Trophoblast cell (in vitro differentiated cells and primary cell): ENCODE data around the gene PACS1.

Experiments
- DNase-seq, 2 donors: peaks; one replicate each; pipeline ENCODE4 v3.0.0-alpha.2; 2016
- H2AFZ ChIP-seq: 2 replicates; pipeline ENCODE4 v1.6.1; 2013; ENCODE audit warnings: low read length, moderate library complexity, mild to moderate bottlenecking; ENCODE audit not compliant: insufficient read depth, poor library complexity
- H2AK5ac ChIP-seq: 2 replicates; pipeline ENCODE4 v1.6.1; 2013; ENCODE audit warnings: mild to moderate bottlenecking, low read length
- H2BK120ac ChIP-seq: 2 replicates; pipeline ENCODE4 v1.6.1; 2013; ENCODE audit warnings: low read length, mild to moderate bottlenecking, moderate library complexity; ENCODE audit not compliant: insufficient read depth, poor library complexity
- H2BK12ac ChIP-seq: 2 replicates; pipeline ENCODE4 v1.6.1; 2013; ENCODE audit warnings: mild to moderate bottlenecking, low read length, moderate library complexity
- H2BK5ac ChIP-seq: 2 replicates; pipeline ENCODE4 v1.6.1; 2013; ENCODE audit warnings: low read length, low read depth, moderate library complexity, mild to moderate bottlenecking; ENCODE audit not compliant: poor library complexity
- H3K14ac ChIP-seq: 2 replicates; pipeline ENCODE4 v1.6.1; 2013; ENCODE audit warnings: mild to moderate bottlenecking, low read length
- H3K18ac ChIP-seq: 2 replicates; pipeline ENCODE4 v1.6.1; 2013; ENCODE audit warnings: mild to moderate bottlenecking, low read length
- H3K23ac ChIP-seq: 2 replicates; pipeline ENCODE4 v1.6.1; 2013; ENCODE audit warnings: low read length
- H3K27ac ChIP-seq: 2 replicates; pipeline ENCODE4 v1.5.1; 2013; ENCODE audit warnings: low read depth, mild to moderate bottlenecking, inconsistent platforms, low read length, moderate library complexity
- H3K27me3 ChIP-seq: 2 replicates; pipeline ENCODE4 v1.6.1; 2013; ENCODE audit warnings: inconsistent platforms, mild to moderate bottlenecking, low read length, moderate library complexity; ENCODE audit not compliant: insufficient read depth
- H3K36me3 ChIP-seq, 2 experiments: 1 replicate in 1 of 2; 2 replicates in 1 of 2; pipeline ENCODE4 v1.6.1; 2013; ENCODE audit warnings: low read length in 2 of 2, mild to moderate bottlenecking in 2 of 2, moderate library complexity in 1 of 2; ENCODE audit not compliant: insufficient read depth in 2 of 2, control insufficient read depth in 1 of 2
- H3K4ac ChIP-seq: 2 replicates; pipeline ENCODE4 v1.6.1; 2013; ENCODE audit warnings: low read depth, mild to moderate bottlenecking, low read length, moderate library complexity
- H3K4me1 ChIP-seq, 2 experiments: 1 replicate in 1 of 2; 2 replicates in 1 of 2; pipeline ENCODE4 v1.6.1; 2013; ENCODE audit warnings: low read length in 2 of 2, mild to moderate bottlenecking in 2 of 2, moderate library complexity in 1 of 2; ENCODE audit not compliant: insufficient read depth in 2 of 2, control insufficient read depth in 1 of 2
- H3K4me2 ChIP-seq: 2 replicates; pipeline ENCODE4 v1.6.1; 2013; ENCODE audit warnings: inconsistent platforms, mild to moderate bottlenecking, low read length, moderate library complexity
- H3K4me3 ChIP-seq: 2 replicates; pipeline ENCODE4 v1.5.1; 2013; ENCODE audit warnings: mild to moderate bottlenecking, low read depth, low read length, inconsistent platforms
- H3K79me1 ChIP-seq: one replicate; pipeline ENCODE4 v1.6.1; 2013; ENCODE audit warnings: low read length
- H3K79me2 ChIP-seq: 2 replicates; pipeline ENCODE4 v1.6.1; 2013; ENCODE audit warnings: low read length, mild to moderate bottlenecking; ENCODE audit not compliant: control insufficient read depth, insufficient read depth, poor library complexity
- H3K9ac ChIP-seq: 2 replicates; pipeline ENCODE4 v1.6.1; 2013; ENCODE audit warnings: mild to moderate bottlenecking, low read length
- H3K9me3 ChIP-seq: 2 replicates; pipeline ENCODE4 v1.6.1; 2013; ENCODE audit warnings: low read depth, mild to moderate bottlenecking, control low read depth, inconsistent platforms, low read length; ENCODE audit not compliant: insufficient read depth
- H4K12ac ChIP-seq: 2 replicates; pipeline ENCODE4 v1.6.1; 2013; ENCODE audit warnings: low read depth, mild to moderate bottlenecking, low read length, moderate library complexity
- H4K8ac ChIP-seq: 2 replicates; pipeline ENCODE4 v1.6.1; 2013; ENCODE audit warnings: low read depth, mild to moderate bottlenecking, low read length, moderate library complexity
- H4K91ac ChIP-seq: one replicate; pipeline ENCODE4 v1.6.1; 2013; ENCODE audit warnings: low read depth, mild to moderate bottlenecking, low read length, moderate library complexity
- WGBS: extraction: QIAGEN DNeasy Blood & Tissue Kit; methylation state at CpG from one replicate; pipeline ENCODE4 v1.1.7; 2013; ENCODE audit warnings: missing lambda C conversion rate; ENCODE audit not compliant: insufficient read length, insufficient coverage; ENCODE audit errors: extremely low coverage; 5-methylcytosine and 5-hydroxymethylcytosine counted together

The PACS1 gene

GRCh38 chr11:66291303-66291705 is 221.2 kb downstream of the PACS1 start:
- Histone ChIP-seq H3K23ac (no peak overlapping the region), H3K79me1 (peaks cover 8% of the 10 kb centered on the region), H3K27me3 (peaks cover 20% of the 10 kb centered on the region), H4K12ac (no peak overlapping the region), H3K18ac (no peak overlapping the region), H3K27ac (no peak overlapping the region), H3K4me1 (peaks cover 12 to 15% of the 10 kb centered on the region in 2 experiments), H4K8ac (no peak overlapping the region), H3K79me2 (peaks cover 10% of the 10 kb centered on the region), H3K9me3 (peaks cover 6% of the 10 kb centered on the region), H2BK5ac (no peak overlapping the region), H3K9ac (no peak overlapping the region), H2BK120ac (no peak overlapping the region), H2AFZ (no peak overlapping the region), H3K4me3 (no peak overlapping the region), H3K36me3 (peaks cover 6 to 12% of the 10 kb centered on the region in 2 experiments), H3K14ac (no peak overlapping the region), H3K4me2 (peak overlapping the region; percentile 53), H2BK12ac (no peak overlapping the region), H4K91ac (no peak overlapping the region), H2AK5ac (no peak overlapping the region), H3K4ac (no peak overlapping the region)
- no peak for DNase-seq
- WGBS: no CpG with 5 or more reads among the region's 16 CpGs

DNA sequence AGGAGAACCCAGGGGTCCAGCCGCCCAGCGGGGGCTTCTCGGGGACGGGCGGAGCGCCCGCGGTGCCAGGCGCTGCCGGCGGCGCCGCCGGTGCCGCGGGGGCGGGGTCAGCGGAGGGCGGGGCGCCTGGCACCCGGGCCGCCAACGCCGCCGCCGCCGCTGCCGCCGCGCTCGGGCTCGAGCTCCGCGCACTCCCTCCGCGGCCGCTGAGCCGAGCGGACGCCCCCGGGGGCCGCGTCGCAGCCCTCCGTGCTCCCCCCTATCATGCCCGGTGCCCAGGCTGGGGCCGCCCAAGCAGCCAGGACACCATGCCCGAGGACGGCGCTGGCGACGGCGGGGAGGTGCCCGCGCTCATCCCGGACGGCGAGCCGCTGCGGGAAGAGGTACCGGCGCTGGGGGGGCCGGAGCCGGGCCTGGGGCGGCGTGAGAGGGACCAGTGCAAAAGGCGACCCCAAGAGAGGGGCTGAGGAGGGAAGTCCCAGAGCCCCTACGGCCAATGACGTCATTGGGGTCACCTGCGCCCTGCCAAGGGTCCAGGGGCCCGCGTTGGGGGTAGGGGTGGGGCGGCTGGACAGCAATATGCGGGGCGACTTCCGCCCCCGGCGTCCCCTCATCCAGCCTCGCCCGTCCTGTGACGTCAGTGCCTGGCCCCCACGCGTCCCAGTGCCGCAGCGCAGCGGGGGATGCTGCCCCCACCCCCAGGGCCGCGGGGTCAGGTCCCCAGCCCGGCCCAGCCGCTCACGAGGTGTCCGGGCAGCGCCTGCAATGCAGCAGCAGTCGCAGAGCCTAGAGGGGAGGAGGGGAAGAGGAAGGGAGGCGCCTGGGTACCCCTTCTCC is 221.9 kb downstream of the PACS1 start, which contains the start of gene TMEM151A:
Gene TMEM151A (plus strand): TSS at position 189 of the 837 bp plus-strand sequence. CDS start 120 bp downstream, at position 309.
- no peak within 1 kb of the TSS for H3K27ac ChIP-seq
- H3K23ac ChIP-seq: no peak within 1 kb of the TSS
- H3K79me2 ChIP-seq: peaks cover 10% of the 10 kb centered on the region
- H3K4me3 ChIP-seq: no peak within 1 kb of the TSS
- peaks cover 8% of the 10 kb centered on the region for H3K79me1 ChIP-seq
- peak within 1 kb of the TSS; percentile 53 for H3K4me2 ChIP-seq
- peaks cover 20% of the 10 kb centered on the region for H3K27me3 ChIP-seq
- peaks cover 12 to 15% of the 10 kb centered on the region in 2 experiments for H3K4me1 ChIP-seq
- H3K9me3 ChIP-seq: peaks cover 6% of the 10 kb centered on the region
- no peak within 1 kb of the TSS for H2BK120ac ChIP-seq
- no peak within 1 kb of the TSS for H2AFZ ChIP-seq
- no peak within 1 kb of the TSS for H2BK5ac ChIP-seq
- peaks cover 0 to 8% of the 10 kb centered on the region in 2 experiments for H3K36me3 ChIP-seq
- no peak within 1 kb of the TSS for H4K91ac ChIP-seq
- H3K9ac ChIP-seq: no peak within 1 kb of the TSS
- H2AK5ac ChIP-seq: no peak within 1 kb of the TSS
- no CpG with 5 or more reads among the region's 95 CpGs for WGBS
- no peak within 1 kb of the TSS for H4K12ac ChIP-seq
- H2BK12ac ChIP-seq: no peak within 1 kb of the TSS
- H3K18ac ChIP-seq: no peak within 1 kb of the TSS
- no peak within 1 kb of the TSS for H3K14ac ChIP-seq
- no peak for DNase-seq
- H3K4ac ChIP-seq: no peak within 1 kb of the TSS
- H4K8ac ChIP-seq: no peak within 1 kb of the TSS

DNA sequence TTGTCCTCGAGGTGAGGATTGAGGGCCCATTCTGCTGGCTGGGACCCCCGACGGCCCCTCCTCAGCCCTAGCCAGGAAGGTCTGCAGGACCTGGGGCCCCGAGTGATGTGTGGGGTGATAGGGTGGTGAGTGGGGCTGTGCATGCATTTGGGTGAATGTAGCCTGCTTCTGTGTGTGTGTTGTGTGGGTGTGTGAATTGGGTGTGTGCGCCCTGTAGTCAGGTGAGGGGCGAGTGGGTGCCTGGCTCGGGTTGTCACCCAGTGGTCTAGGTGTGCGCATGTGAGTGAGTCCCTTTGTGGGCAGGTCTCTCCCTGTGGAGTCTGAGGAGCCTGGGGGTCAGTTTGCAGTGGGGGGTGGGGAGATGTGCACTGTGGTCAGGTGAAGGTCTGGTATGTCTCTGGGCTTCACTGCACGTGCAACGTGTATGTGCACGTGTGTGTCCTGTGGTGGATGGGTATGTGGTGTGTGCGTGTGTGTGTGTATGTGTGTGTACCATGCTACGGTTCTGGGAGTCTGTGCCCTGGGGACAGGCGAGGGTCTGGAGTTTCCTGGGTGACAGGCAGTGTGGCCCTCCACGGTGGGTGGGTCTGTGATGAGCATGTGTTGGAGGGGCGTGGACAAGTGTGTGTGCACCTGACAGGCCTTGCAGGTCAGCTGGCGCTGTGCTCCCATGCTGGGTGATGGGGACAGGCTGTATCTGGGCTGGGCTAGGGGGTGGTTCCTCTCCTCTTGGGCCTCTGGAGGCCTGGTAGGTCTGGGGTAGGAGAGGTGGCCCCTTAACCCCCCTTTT is 222.7 kb downstream of the PACS1 start:
- no peak overlapping the region for H3K4ac ChIP-seq
- H4K12ac ChIP-seq: no peak overlapping the region
- no peak overlapping the region for H3K4me2 ChIP-seq
- H3K9ac ChIP-seq: no peak overlapping the region
- H3K36me3 ChIP-seq: peaks cover 0 to 3% of the 10 kb centered on the region in 2 experiments
- H2AFZ ChIP-seq: no peak overlapping the region
- H2BK5ac ChIP-seq: no peak overlapping the region
- no peak overlapping the region for H4K91ac ChIP-seq
- no peak overlapping the region for H3K23ac ChIP-seq
- H3K9me3 ChIP-seq: peaks cover 6% of the 10 kb centered on the region
- H4K8ac ChIP-seq: no peak overlapping the region
- peaks cover 10 to 13% of the 10 kb centered on the region in 2 experiments for H3K4me1 ChIP-seq
- peaks cover 8% of the 10 kb centered on the region for H3K79me1 ChIP-seq
- peaks cover 10% of the 10 kb centered on the region for H3K79me2 ChIP-seq
- no peak overlapping the region for H3K18ac ChIP-seq
- H2AK5ac ChIP-seq: no peak overlapping the region
- H3K14ac ChIP-seq: no peak overlapping the region
- H2BK12ac ChIP-seq: no peak overlapping the region
- no peak overlapping the region for H2BK120ac ChIP-seq
- H3K4me3 ChIP-seq: no peak overlapping the region
- no peak for DNase-seq
- no CpG with 5 or more reads among the region's 17 CpGs for WGBS
- H3K27me3 ChIP-seq: peaks cover 20% of the 10 kb centered on the region
- no peak overlapping the region for H3K27ac ChIP-seq

DNA sequence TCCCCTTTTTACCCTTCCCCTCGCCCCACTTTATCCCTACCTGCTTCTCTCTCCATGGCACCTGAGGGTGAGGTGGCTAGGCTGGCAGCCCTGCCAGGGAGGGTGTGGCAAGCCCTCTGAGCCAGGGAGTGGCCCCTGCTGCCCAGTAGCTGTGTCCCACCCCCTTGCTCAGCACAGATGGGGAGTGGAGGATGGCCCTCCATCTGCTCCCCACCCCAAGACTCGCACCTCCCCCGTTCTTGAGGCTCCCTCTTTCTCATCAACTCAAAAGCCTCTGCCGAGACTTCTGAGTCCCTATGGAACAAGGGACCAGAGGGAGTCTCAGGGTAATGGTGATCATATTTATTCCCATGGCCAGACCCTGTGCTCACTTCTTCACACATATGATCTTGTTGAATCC is 223.3 kb downstream of the PACS1 start:
- no peak overlapping the region for H3K9ac ChIP-seq
- peaks cover 6% of the 10 kb centered on the region for H3K79me2 ChIP-seq
- no peak overlapping the region for H3K14ac ChIP-seq
- H3K18ac ChIP-seq: no peak overlapping the region
- no peak overlapping the region for H4K8ac ChIP-seq
- H3K4me3 ChIP-seq: no peak overlapping the region
- no peak overlapping the region for H3K23ac ChIP-seq
- H2BK12ac ChIP-seq: no peak overlapping the region
- H3K4me2 ChIP-seq: no peak overlapping the region
- H3K27ac ChIP-seq: no peak overlapping the region
- H2AFZ ChIP-seq: no peak overlapping the region
- H2AK5ac ChIP-seq: no peak overlapping the region
- no peak overlapping the region for H4K91ac ChIP-seq
- no peak for DNase-seq
- no peaks in the 10 kb centered on the region for H3K36me3 ChIP-seq
- peaks cover 20% of the 10 kb centered on the region for H3K27me3 ChIP-seq
- peaks cover 5 to 8% of the 10 kb centered on the region in 2 experiments for H3K4me1 ChIP-seq
- no peak overlapping the region for H2BK120ac ChIP-seq
- no peak overlapping the region for H4K12ac ChIP-seq
- H3K79me1 ChIP-seq: peaks cover 8% of the 10 kb centered on the region
- WGBS: no CpG with 5 or more reads among the region's 4 CpGs
- peaks cover 6% of the 10 kb centered on the region for H3K9me3 ChIP-seq
- no peak overlapping the region for H2BK5ac ChIP-seq
- no peak overlapping the region for H3K4ac ChIP-seq
